A549 (cell line): ENCODE data around the gene PAIP2. TPM values are rescaled to one million over a fixed set of nuclear protein-coding genes. Genes with fewer than 3 reads are reported as not detected.

ENCODE experiments used
- ATAC-seq, 2 experiments: fragments of 200-7000 bp in 1 of 2; fragments of >200 bp in 1 of 2; cut with Nextera tagmentation in 1 of 2; cut with Tn5 transposase in 1 of 2; 3 replicates each; pipeline versions ENCODE4 v1.8.0 to v1.9.1; 2018 to 2020; ENCODE audit warnings: mild to moderate bottlenecking in 1 of 2, moderate library complexity in 1 of 2
- CTCF ChIA-PET: fragments of 300-600 bp; sonication (Branson Sonifier 250); formaldehyde crosslinking; extraction: SDS; loops from one replicate; lab custom pipeline; 2021; ENCODE audit warnings: antibody characterized with exemption, inconsistent platforms; lab: Yijun Ruan, JAX
- POLR2A ChIA-PET: fragments of 350-600 bp; formaldehyde crosslinking; extraction: SDS; loops from one replicate; lab custom pipeline; 2021; ENCODE audit warnings: antibody characterized with exemption, inconsistent platforms; lab: Yijun Ruan, JAX
- DNase-seq, 2 experiments: peaks; one replicate each; pipeline versions ENCODE4 v3.0.0 to v3.0.0-alpha.2; 2011 to 2016; ENCODE audit warnings: low read depth in 1 of 2, low spot score in 1 of 2
- FAIRE-seq: peaks from 2 replicates; lab custom pipeline; 2011; peaks lifted over from hg19 to GRCh38; lab: Jason Lieb, UNC
- H3K27ac ChIP-seq, 2 experiments: fragments of >200 bp; sonication (Bioruptor Twin); formaldehyde crosslinking; 3 replicates each; pipeline ENCODE4 v1.5.1; 2016 to 2017
- H3K4me1 ChIP-seq: fragments of >200 bp; sonication (Bioruptor Twin); formaldehyde crosslinking; 3 replicates; pipeline ENCODE4 v1.6.1; 2016
- H3K4me2 ChIP-seq: fragments of >200 bp; sonication (Bioruptor Twin); formaldehyde crosslinking; 3 replicates; pipeline ENCODE4 v1.6.1; 2016
- H3K4me3 ChIP-seq: fragments of >200 bp; sonication (Bioruptor Twin); formaldehyde crosslinking; 3 replicates; pipeline ENCODE4 v1.5.1; 2016
- H3K9me3 ChIP-seq: fragments of >200 bp; sonication (Bioruptor Twin); formaldehyde crosslinking; 3 replicates; pipeline ENCODE4 v1.6.1; 2016
- BHLHE40 ChIP-seq: IDR thresholded peaks from 2 replicates; pipeline ENCODE4 v1.6.1; 2012; ENCODE audit warnings: low read depth, low read length, inconsistent platforms
- CBX2 ChIP-seq: fragments of 200-600 bp; sonication (generic); IDR thresholded peaks from 2 replicates; pipeline ENCODE4 v1.6.1; 2016; ENCODE audit warnings: low read depth, mild to moderate bottlenecking, borderline replicate concordance
- CHD4 ChIP-seq: fragments of 200-600 bp; sonication (generic); IDR thresholded peaks from 2 replicates; pipeline ENCODE4 v1.6.1; 2016; ENCODE audit warnings: antibody characterized with exemption, mild to moderate bottlenecking, borderline replicate concordance
- EHF ChIP-seq: fragments of 250-450 bp; sonication (Bioruptor Pico); IDR thresholded peaks from 2 replicates; pipeline ENCODE4 v1.5.0; 2020; ENCODE audit warnings: mild to moderate bottlenecking
- FOSL2 ChIP-seq, 2 experiments: fragments of 450-650 bp in 1 of 2; fragments of >200 bp in 1 of 2; sonication (Bioruptor Twin) in 1 of 2; formaldehyde crosslinking; IDR thresholded peaks; 2 replicates each; pipeline versions ENCODE4 v1.5.0 to v1.6.1; 2016 to 2020; ENCODE audit warnings: mild to moderate bottlenecking in 1 of 2, moderate library complexity in 1 of 2
- GATA3 ChIP-seq: IDR thresholded peaks from 2 replicates; pipeline ENCODE4 v1.6.1; 2012; ENCODE audit warnings: borderline replicate concordance
- HEYL ChIP-seq: fragments of 250-450 bp; sonication (Bioruptor Pico); IDR thresholded peaks from 2 replicates; pipeline ENCODE4 v1.8.0; 2021; ENCODE audit warnings: mild to moderate bottlenecking, moderate library complexity
- KDM1A ChIP-seq: fragments of 200-600 bp; sonication (generic); IDR thresholded peaks from 2 replicates; pipeline ENCODE4 v1.6.1; 2016; ENCODE audit warnings: low read depth, mild to moderate bottlenecking
- KDM5A ChIP-seq: fragments of 200-600 bp; sonication (generic); IDR thresholded peaks from 2 replicates; pipeline ENCODE4 v1.6.1; 2016; ENCODE audit warnings: antibody characterized with exemption, mild to moderate bottlenecking
- MAFK ChIP-seq: fragments of 450-650 bp; IDR thresholded peaks from 2 replicates; pipeline ENCODE4 v1.6.1; 2014; ENCODE audit not compliant: partially characterized antibody
- MAZ ChIP-seq: fragments of 150-350 bp; IDR thresholded peaks from 2 replicates; pipeline ENCODE4 v1.6.1; 2014; ENCODE audit warnings: antibody characterized with exemption, low read depth, low read length, borderline replicate concordance
- MYC ChIP-seq: IDR thresholded peaks from 2 replicates; pipeline ENCODE4 v1.6.1; 2012; ENCODE audit warnings: mild to moderate bottlenecking, inconsistent platforms, low read length, improper control_type of control experiment, borderline replicate concordance
- NPAS2 ChIP-seq: fragments of 250-450 bp; sonication (Bioruptor Pico); IDR thresholded peaks from 2 replicates; pipeline ENCODE4 v1.8.0; 2022; ENCODE audit warnings: mild to moderate bottlenecking, moderate library complexity, borderline replicate concordance
- NR3C1 ChIP-seq: fragments of >200 bp; sonication (Bioruptor Twin); formaldehyde crosslinking; IDR thresholded peaks from 3 replicates; pipeline ENCODE4 v1.6.1; 2017
- PBX3 ChIP-seq: IDR thresholded peaks from 2 replicates; pipeline ENCODE4 v1.6.1; 2012
- PHF8 ChIP-seq: fragments of 200-600 bp; sonication (generic); IDR thresholded peaks from 2 replicates; pipeline ENCODE4 v1.6.1; 2016; ENCODE audit warnings: low read depth, mild to moderate bottlenecking, antibody characterized with exemption, moderate library complexity, borderline replicate concordance
- POLR2AphosphoS2 ChIP-seq: conservative IDR thresholded peaks from 2 replicates; pipeline ENCODE4 v1.6.1; 2012; ENCODE audit warnings: low read length, improper control_type of control experiment, inconsistent platforms
- RNF2 ChIP-seq: fragments of 200-600 bp; sonication (generic); IDR thresholded peaks from 2 replicates; pipeline ENCODE4 v1.6.1; 2016; ENCODE audit warnings: low read depth, mild to moderate bottlenecking, antibody characterized with exemption, moderate library complexity, borderline replicate concordance
- SMC3 ChIP-seq: fragments of >200 bp; sonication (Bioruptor Twin); formaldehyde crosslinking; IDR thresholded peaks from 3 replicates; pipeline ENCODE4 v1.6.1; 2018; ENCODE audit warnings: inconsistent platforms
- ZC3H11A ChIP-seq: fragments of 450-650 bp; IDR thresholded peaks from 2 replicates; pipeline ENCODE4 v1.6.1; 2014; ENCODE audit warnings: antibody characterized with exemption, mild to moderate bottlenecking
- WGBS: methylation state at CpG from one replicate; pipeline ENCODE4 v1.1.6; 2017; ENCODE audit errors: missing lambda C conversion rate; 5-methylcytosine and 5-hydroxymethylcytosine counted together
- polyA plus RNA-seq, 4 experiments: library from polyadenylated mRNA; depleted of rRNA in 3 of 4; stranded (reverse); fragments of >200 nt; fragmentation: RNase III in 1 of 4; extraction: RNeasy Plus Mini Kit Qiagen cat#74134 plus additional on column Dnase treatment in 1 of 4; gene quantifications; 2 replicates in 3 of 4; 3 replicates in 1 of 4; pipeline ENCODE4 v1.2.3, GENCODE V29; 2011 to 2017
- TF ChIP-seq, protein P1 (sequence below): fragments of 250-450 bp; sonication (Bioruptor Pico); IDR thresholded peaks from 2 replicates; pipeline ENCODE4 v1.5.0; 2020; ENCODE audit warnings: low read depth, mild to moderate bottlenecking, moderate library complexity
- TF ChIP-seq, protein P2 (sequence below): fragments of 250-450 bp; sonication (Bioruptor Pico); IDR thresholded peaks from 2 replicates; pipeline ENCODE4 v1.5.0; 2021; ENCODE audit warnings: mild to moderate bottlenecking, moderate library complexity, borderline replicate concordance
- TF ChIP-seq, protein P3 (sequence below): IDR thresholded peaks from 2 replicates; pipeline ENCODE4 v1.6.1; 2012; ENCODE audit warnings: low read depth, borderline replicate concordance
- TF ChIP-seq, protein P4 (sequence below): fragments of >200 bp; sonication (Bioruptor Twin); formaldehyde crosslinking; IDR thresholded peaks from 3 replicates; pipeline ENCODE4 v1.6.1; 2016

Gene PAIP2
- polyA plus RNA-seq, 2 of the 4 experiments (the other 2 are of a cell fraction), result 109 to 128 TPM

GRCh38 chr5:139413153-139413552 is 71.5 kb downstream of the PAIP2 start (continued):
- TF ChIP-seq, protein P1, sequence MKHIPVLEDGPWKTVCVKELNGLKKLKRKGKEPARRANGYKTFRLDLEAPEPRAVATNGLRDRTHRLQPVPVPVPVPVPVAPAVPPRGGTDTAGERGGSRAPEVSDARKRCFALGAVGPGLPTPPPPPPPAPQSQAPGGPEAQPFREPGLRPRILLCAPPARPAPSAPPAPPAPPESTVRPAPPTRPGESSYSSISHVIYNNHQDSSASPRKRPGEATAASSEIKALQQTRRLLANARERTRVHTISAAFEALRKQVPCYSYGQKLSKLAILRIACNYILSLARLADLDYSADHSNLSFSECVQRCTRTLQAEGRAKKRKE (CRISPR knock-in tag), result no peak
- TF ChIP-seq NR3C1 (no peak), GATA3 (no peak), EHF (CRISPR knock-in tag) (no peak), CHD4 (no peak), KDM1A (no peak), MAFK (no peak), FOSL2 (IDR thresholded peaks at IDR 0.05) (no peak), FOSL2 (CRISPR knock-in tag; IDR thresholded peaks at IDR 0.05) (no peak), BHLHE40 (no peak), MYC (no peak)
- TF ChIP-seq, protein P2, sequence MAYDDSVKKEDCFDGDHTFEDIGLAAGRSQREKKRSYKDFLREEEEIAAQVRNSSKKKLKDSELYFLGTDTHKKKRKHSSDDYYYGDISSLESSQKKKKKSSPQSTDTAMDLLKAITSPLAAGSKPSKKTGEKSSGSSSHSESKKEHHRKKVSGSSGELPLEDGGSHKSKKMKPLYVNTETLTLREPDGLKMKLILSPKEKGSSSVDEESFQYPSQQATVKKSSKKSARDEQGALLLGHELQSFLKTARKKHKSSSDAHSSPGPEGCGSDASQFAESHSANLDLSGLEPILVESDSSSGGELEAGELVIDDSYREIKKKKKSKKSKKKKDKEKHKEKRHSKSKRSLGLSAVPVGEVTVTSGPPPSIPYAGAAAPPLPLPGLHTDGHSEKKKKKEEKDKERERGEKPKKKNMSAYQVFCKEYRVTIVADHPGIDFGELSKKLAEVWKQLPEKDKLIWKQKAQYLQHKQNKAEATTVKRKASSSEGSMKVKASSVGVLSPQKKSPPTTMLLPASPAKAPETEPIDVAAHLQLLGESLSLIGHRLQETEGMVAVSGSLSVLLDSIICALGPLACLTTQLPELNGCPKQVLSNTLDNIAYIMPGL, result no peak

DNA sequence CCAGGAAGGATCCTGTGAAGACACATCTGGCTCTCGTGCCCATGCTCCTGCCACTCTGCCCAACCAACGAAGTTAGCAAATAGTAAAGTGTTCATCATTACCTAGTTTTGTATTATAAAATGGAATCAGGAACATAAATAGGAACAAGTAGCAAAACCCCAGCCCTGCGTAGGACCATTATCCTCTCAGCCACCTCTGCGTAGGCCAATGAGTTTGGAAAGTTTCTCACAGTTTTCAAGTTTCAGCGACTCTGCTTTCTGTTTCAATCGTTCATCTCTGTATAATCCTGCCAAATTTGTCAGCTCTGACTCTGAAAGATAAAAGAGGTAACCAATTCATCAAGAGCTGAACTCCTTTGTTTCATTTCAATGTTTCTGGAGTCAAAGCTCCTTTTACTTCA is 72.3 kb downstream of the PAIP2 start:
- no peaks in the 10 kb centered on the region for H3K9me3 ChIP-seq
- TF ChIP-seq EHF (CRISPR knock-in tag) (no peak), FOSL2 (IDR thresholded peaks at IDR 0.05) (no peak), FOSL2 (CRISPR knock-in tag; IDR thresholded peaks at IDR 0.05) (no peak), NPAS2 (CRISPR knock-in tag) (no peak), SMC3 (no peak), MAZ (no peak), KDM5A (no peak), PHF8 (no peak), PBX3 (no peak), ZC3H11A (no peak), HEYL (no peak), RNF2 (no peak), POLR2AphosphoS2 (no peak), CBX2 (no peak)
- TF ChIP-seq, protein P3, sequence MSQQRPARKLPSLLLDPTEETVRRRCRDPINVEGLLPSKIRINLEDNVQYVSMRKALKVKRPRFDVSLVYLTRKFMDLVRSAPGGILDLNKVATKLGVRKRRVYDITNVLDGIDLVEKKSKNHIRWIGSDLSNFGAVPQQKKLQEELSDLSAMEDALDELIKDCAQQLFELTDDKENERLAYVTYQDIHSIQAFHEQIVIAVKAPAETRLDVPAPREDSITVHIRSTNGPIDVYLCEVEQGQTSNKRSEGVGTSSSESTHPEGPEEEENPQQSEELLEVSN, result no peak
- TF ChIP-seq, protein P4, sequence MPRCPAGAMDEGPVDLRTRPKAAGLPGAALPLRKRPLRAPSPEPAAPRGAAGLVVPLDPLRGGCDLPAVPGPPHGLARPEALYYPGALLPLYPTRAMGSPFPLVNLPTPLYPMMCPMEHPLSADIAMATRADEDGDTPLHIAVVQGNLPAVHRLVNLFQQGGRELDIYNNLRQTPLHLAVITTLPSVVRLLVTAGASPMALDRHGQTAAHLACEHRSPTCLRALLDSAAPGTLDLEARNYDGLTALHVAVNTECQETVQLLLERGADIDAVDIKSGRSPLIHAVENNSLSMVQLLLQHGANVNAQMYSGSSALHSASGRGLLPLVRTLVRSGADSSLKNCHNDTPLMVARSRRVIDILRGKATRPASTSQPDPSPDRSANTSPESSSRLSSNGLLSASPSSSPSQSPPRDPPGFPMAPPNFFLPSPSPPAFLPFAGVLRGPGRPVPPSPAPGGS, result no peak
- TF ChIP-seq, all 56 proteins: peak for 0
- Histone ChIP-seq H3K4me3 (no peak overlapping the region), H3K4me2 (no peak overlapping the region), H3K27ac (no peak overlapping the region), H3K4me1 (no peaks in the 10 kb centered on the region)
- ATAC-seq, result no peak
- no peak for DNase-seq
- no peak for FAIRE-seq
- POLR2A ChIA-PET, result no interaction called here
- WGBS, result 82% methylated on average over 6 of the region's 6 CpGs
- CTCF ChIA-PET, result interaction anchor here (0.6 to 13.8 kb wide), 4 partner anchors 9 to 588 kb away, joined by 3 to 392 read pairs (median 4); no protein-coding TSS in a partner anchor
